GM23248 (cell line): ENCODE results near the gene NCOA1. TPM values are rescaled to one million over a fixed set of nuclear protein-coding genes. Genes with fewer than 3 reads are reported as not detected.

ENCODE experiments used
- DNase-seq: peaks from one replicate; pipeline ENCODE4 v3.0.0-alpha.2; 2015
- H2AFZ ChIP-seq: fragments of 200-600 bp; sonication (generic); 2 replicates; pipeline ENCODE4 v1.6.1; 2016; ENCODE audit warnings: antibody characterized with exemption
- H3F3A ChIP-seq: fragments of 200-600 bp; sonication (generic); 2 replicates; pipeline ENCODE4 v1.6.1; 2016; ENCODE audit warnings: mild to moderate bottlenecking, antibody characterized with exemption, mixed run types; ENCODE audit not compliant: insufficient read depth
- H3K27ac ChIP-seq: fragments of 200-600 bp; sonication (generic); 2 replicates; pipeline ENCODE4 v1.5.1; 2016; ENCODE audit warnings: mild to moderate bottlenecking
- H3K27me3 ChIP-seq: fragments of 200-600 bp; sonication (generic); replicated peaks from 2 replicates; pipeline ENCODE4 v1.6.1; 2016; ENCODE audit warnings: mild to moderate bottlenecking; ENCODE audit not compliant: insufficient read depth
- H3K36me3 ChIP-seq: fragments of 200-600 bp; sonication (generic); 2 replicates; pipeline ENCODE4 v1.6.1; 2016; ENCODE audit warnings: low read depth, mild to moderate bottlenecking
- H3K4me1 ChIP-seq: fragments of 200-600 bp; sonication (generic); 2 replicates; pipeline ENCODE4 v1.6.1; 2016; ENCODE audit warnings: mild to moderate bottlenecking; ENCODE audit not compliant: insufficient read depth
- H3K4me2 ChIP-seq: fragments of 200-600 bp; sonication (generic); one replicate; pipeline ENCODE4 v1.6.1; 2016; ENCODE audit warnings: mild to moderate bottlenecking; ENCODE audit not compliant: unreplicated experiment
- H3K4me3 ChIP-seq: fragments of 200-600 bp; sonication (generic); 2 replicates; pipeline ENCODE4 v1.5.1; 2016; ENCODE audit warnings: mild to moderate bottlenecking
- H3K79me2 ChIP-seq: fragments of 200-600 bp; sonication (generic); 2 replicates; pipeline ENCODE4 v1.6.1; 2016; ENCODE audit warnings: mild to moderate bottlenecking; ENCODE audit not compliant: insufficient read depth
- H3K9ac ChIP-seq: fragments of 200-600 bp; sonication (generic); 2 replicates; pipeline ENCODE4 v1.6.1; 2016; ENCODE audit warnings: mild to moderate bottlenecking
- H3K9me2 ChIP-seq: fragments of 200-600 bp; sonication (generic); 2 replicates; pipeline ENCODE4 v1.6.1; 2016; ENCODE audit warnings: mixed run types, mild to moderate bottlenecking, moderate library complexity; ENCODE audit not compliant: insufficient read depth
- H3K9me3 ChIP-seq: fragments of 200-600 bp; sonication (generic); one replicate; pipeline ENCODE4 v1.6.1; 2017; ENCODE audit warnings: low read depth
- H4K20me1 ChIP-seq: fragments of 200-600 bp; sonication (generic); 2 replicates; pipeline ENCODE4 v1.6.0; 2016; ENCODE audit not compliant: insufficient read depth
- EZH2 ChIP-seq: fragments of 200-600 bp; sonication (generic); IDR thresholded peaks from 2 replicates; pipeline ENCODE4 v1.6.1; 2018; ENCODE audit warnings: antibody characterized with exemption, mild to moderate bottlenecking; ENCODE audit not compliant: insufficient read depth, poor library complexity, severe bottlenecking
- EZH2phosphoT487 ChIP-seq: fragments of 200-600 bp; sonication (generic); IDR thresholded peaks from 2 replicates; pipeline ENCODE4 v1.6.1; 2018; ENCODE audit warnings: antibody characterized with exemption, moderate library complexity, mild to moderate bottlenecking, low read depth; ENCODE audit not compliant: insufficient read depth
- WGBS, 2 experiments: methylation state at CpG; one replicate each; pipeline ENCODE4 v1.1.6; 2015 to 2017; ENCODE audit warnings: low lambda C conversion rate in 2 of 2, low coverage in 1 of 2; ENCODE audit errors: missing lambda C conversion rate in 2 of 2; 5-methylcytosine and 5-hydroxymethylcytosine counted together
- in situ Hi-C: fragments of 300-500 bp; cut with MboI; formaldehyde crosslinking; loops from 2 replicates; pipeline ENCODE4 v1.15.0; 2020
- polyA plus RNA-seq: library from polyadenylated mRNA; unstranded; fragments of >200 nt; fragmentation: Nextera tagmentation; extraction: Ambion mirVana; gene quantifications from 2 replicates; pipeline ENCODE4 v1.2.1, GENCODE V29; 2016
- total RNA-seq: library from RNA; depleted of rRNA; stranded (reverse); fragments of >200 nt; shearing (Covaris generic); gene quantifications from 2 replicates; pipeline ENCODE4 v1.2.3, GENCODE V29; 2014; rRNA removed

Gene NCOA1
- total RNA-seq: 8.0 and 14.5 TPM in 2 replicates
- 2.5 and 2.6 TPM in 2 replicates for polyA plus RNA-seq

GRCh38 chr2:24490690-24491541 lies at the start of gene NCOA1:
Gene NCOA1, plus strand, starts transcription at chr2:24491254. Its CDS starts 167,424 bp downstream, at chr2:24658678.
- Histone ChIP-seq H3K9ac (peak within 1 kb of the TSS; percentile 81), H3K4me2 (peak within 1 kb of the TSS; percentile 93), H3K4me1 (peaks cover 25% of the 10 kb centered on the region), H3K9me2 (no peaks in the 10 kb centered on the region), H3K9me3 (no peaks in the 10 kb centered on the region), H3F3A (peaks cover 19% of the 10 kb centered on the region; the same call in 1 of the 2 replicates), H3K27me3 (no peaks in the 10 kb centered on the region), H4K20me1 (no peaks in the 10 kb centered on the region), H3K79me2 (peaks cover 36% of the 10 kb centered on the region), H2AFZ (peak within 1 kb of the TSS; percentile 92), H3K36me3 (no peaks in the 10 kb centered on the region), H3K27ac (peak within 1 kb of the TSS; percentile 72), H3K4me3 (peak within 1 kb of the TSS; percentile 87)
- TF ChIP-seq EZH2phosphoT487: no peak
- no peak for TF ChIP-seq EZH2
- 1% methylated on average over 42 to 102 of the region's 113 CpGs for WGBS, 2 experiments
- DNase-seq: peak; percentile 96
- in situ Hi-C loops: no loop called here

GRCh38 chr2:24448797-24449196 lies 42.3 kb upstream of the NCOA1 start:
- no peak overlapping the region for H2AFZ ChIP-seq
- no peaks in the 10 kb centered on the region for H4K20me1 ChIP-seq
- H3K4me3 ChIP-seq: no peak overlapping the region
- no peak overlapping the region for H3K9ac ChIP-seq
- no peak overlapping the region for H3K27ac ChIP-seq
- H3F3A ChIP-seq: peaks cover 12% of the 10 kb centered on the region
- no peaks in the 10 kb centered on the region for H3K27me3 ChIP-seq
- DNase-seq: no peak
- no peak overlapping the region for H3K4me2 ChIP-seq
- peaks cover 18% of the 10 kb centered on the region for H3K4me1 ChIP-seq
- no peaks in the 10 kb centered on the region for H3K36me3 ChIP-seq
- no peak for TF ChIP-seq EZH2phosphoT487
- TF ChIP-seq EZH2: no peak
- in situ Hi-C loops: no loop called here
- no peaks in the 10 kb centered on the region for H3K9me3 ChIP-seq
- 63% methylated on average over 1 of the region's 1 CpG for WGBS, 2 experiments
- H3K79me2 ChIP-seq: no peaks in the 10 kb centered on the region
- no peaks in the 10 kb centered on the region for H3K9me2 ChIP-seq

GRCh38 chr2:24449344-24449743 lies 41.7 kb upstream of the NCOA1 start:
- in situ Hi-C loops: no loop called here
- DNase-seq: no peak
- peaks cover 17% of the 10 kb centered on the region for H3F3A ChIP-seq
- peaks cover 22% of the 10 kb centered on the region for H3K4me1 ChIP-seq
- no peaks in the 10 kb centered on the region for H3K9me2 ChIP-seq
- no peaks in the 10 kb centered on the region for H3K9me3 ChIP-seq
- no peaks in the 10 kb centered on the region for H3K36me3 ChIP-seq
- H3K27ac ChIP-seq: no peak overlapping the region
- H3K27me3 ChIP-seq: no peaks in the 10 kb centered on the region
- H3K9ac ChIP-seq: no peak overlapping the region
- H3K79me2 ChIP-seq: no peaks in the 10 kb centered on the region
- no peak overlapping the region for H2AFZ ChIP-seq
- no peak overlapping the region for H3K4me2 ChIP-seq
- WGBS, 2 experiments: 5 to 10% methylated on average over 1 of the region's 1 CpG
- no peaks in the 10 kb centered on the region for H4K20me1 ChIP-seq
- TF ChIP-seq EZH2phosphoT487 (no peak), EZH2 (no peak)
- no peak overlapping the region for H3K4me3 ChIP-seq

GRCh38 chr2:24451805-24452501 lies 39.1 kb upstream of the NCOA1 start:
- no peak for TF ChIP-seq EZH2phosphoT487
- no peak for TF ChIP-seq EZH2
- H3K4me1 ChIP-seq: peaks cover 31% of the 10 kb centered on the region
- peak overlapping the region; percentile 59 for H2AFZ ChIP-seq
- H3K4me2 ChIP-seq: peak overlapping the region; percentile 18
- no peak for DNase-seq
- H3K27me3 ChIP-seq: no peaks in the 10 kb centered on the region
- no peaks in the 10 kb centered on the region for H3K9me3 ChIP-seq
- peaks cover 27% of the 10 kb centered on the region for H3F3A ChIP-seq
- in situ Hi-C loops: no loop called here
- 21 to 22% methylated on average over 7 of the region's 7 CpGs for WGBS, 2 experiments
- H3K9ac ChIP-seq: no peak overlapping the region
- H3K27ac ChIP-seq: no peak overlapping the region
- H3K4me3 ChIP-seq: no peak overlapping the region
- no peaks in the 10 kb centered on the region for H3K79me2 ChIP-seq
- no peaks in the 10 kb centered on the region for H3K36me3 ChIP-seq
- H3K9me2 ChIP-seq: no peaks in the 10 kb centered on the region
- H4K20me1 ChIP-seq: no peaks in the 10 kb centered on the region
